H9 (cell line): ENCODE results near the gene PTPRN2. TPM values are rescaled to one million over a fixed set of nuclear protein-coding genes. Genes with fewer than 3 reads are reported as not detected.

ENCODE experiments used
- DNase-seq: peaks from one replicate; pipeline ENCODE4 v3.0.0-alpha.2; 2017
- H2AFZ ChIP-seq: one replicate; pipeline ENCODE4 v1.6.1; 2013; ENCODE audit warnings: mild to moderate bottlenecking, low read length, control low read depth, moderate library complexity
- H2AK5ac ChIP-seq: 2 replicates; pipeline ENCODE4 v1.6.1; 2013; ENCODE audit warnings: low read length, control low read depth, mixed read lengths; ENCODE audit not compliant: insufficient read length
- H2BK120ac ChIP-seq: one replicate; pipeline ENCODE4 v1.6.1; 2013; ENCODE audit warnings: low read depth, mild to moderate bottlenecking, low read length, control low read depth, inconsistent platforms; ENCODE audit not compliant: poor library complexity, severe bottlenecking
- H2BK12ac ChIP-seq: 2 replicates; pipeline ENCODE4 v1.6.1; 2013; ENCODE audit warnings: low read length, control low read depth, mixed read lengths, low read depth; ENCODE audit not compliant: insufficient read length
- H2BK15ac ChIP-seq: 2 replicates; pipeline ENCODE4 v1.6.1; 2013; ENCODE audit warnings: low read depth, low read length, control low read depth
- H2BK20ac ChIP-seq: one replicate; pipeline ENCODE4 v1.6.1; 2013; ENCODE audit warnings: low read depth, mild to moderate bottlenecking, low read length, control low read depth, inconsistent platforms; ENCODE audit not compliant: poor library complexity, severe bottlenecking
- H2BK5ac ChIP-seq: 2 replicates; pipeline ENCODE4 v1.6.1; 2013; ENCODE audit warnings: low read length, control low read depth, mixed read lengths; ENCODE audit not compliant: insufficient read length
- H3K14ac ChIP-seq: 2 replicates; pipeline ENCODE4 v1.6.1; 2013; ENCODE audit warnings: low read length, control low read depth; ENCODE audit not compliant: insufficient read depth
- H3K18ac ChIP-seq: 2 replicates; pipeline ENCODE4 v1.6.1; 2013; ENCODE audit warnings: low read depth, mild to moderate bottlenecking, mixed read lengths, low read length, control low read depth; ENCODE audit not compliant: insufficient read length
- H3K23ac ChIP-seq: 2 replicates; pipeline ENCODE4 v1.6.1; 2013; ENCODE audit warnings: low read length, control low read depth, mixed read lengths, low read depth; ENCODE audit not compliant: insufficient read length
- H3K23me2 ChIP-seq: 2 replicates; pipeline ENCODE4 v1.6.1; 2013; ENCODE audit warnings: low read depth, mild to moderate bottlenecking, mixed read lengths, low read length, control low read depth; ENCODE audit not compliant: insufficient read length, poor library complexity, severe bottlenecking
- H3K27ac ChIP-seq: 2 replicates; pipeline ENCODE4 v1.5.1; 2013; ENCODE audit warnings: low read length, control low read depth, mixed read lengths, low read depth; ENCODE audit not compliant: insufficient read length
- H3K27me3 ChIP-seq: 2 replicates; pipeline ENCODE4 v1.6.1; 2013; ENCODE audit warnings: low read length, control low read depth, inconsistent platforms; ENCODE audit not compliant: insufficient read depth
- H3K4ac ChIP-seq: 2 replicates; pipeline ENCODE4 v1.6.1; 2013; ENCODE audit warnings: low read depth, mild to moderate bottlenecking, control low read depth, inconsistent platforms, low read length, moderate library complexity
- H3K4me1 ChIP-seq: 2 replicates; pipeline ENCODE4 v1.6.1; 2013; ENCODE audit warnings: low read length, control low read depth, inconsistent platforms; ENCODE audit not compliant: insufficient read depth
- H3K4me2 ChIP-seq: 2 replicates; pipeline ENCODE4 v1.6.1; 2013; ENCODE audit warnings: low read length, control low read depth, mixed read lengths; ENCODE audit not compliant: insufficient read length, insufficient read depth
- H3K56ac ChIP-seq: 2 replicates; pipeline ENCODE4 v1.6.1; 2013; ENCODE audit warnings: low read depth, mild to moderate bottlenecking, mixed read lengths, low read length, control low read depth; ENCODE audit not compliant: insufficient read length
- H3K79me1 ChIP-seq: 2 replicates; pipeline ENCODE4 v1.6.1; 2013; ENCODE audit warnings: low read depth, mild to moderate bottlenecking, moderate library complexity, low read length, control low read depth, inconsistent platforms; ENCODE audit not compliant: insufficient read depth, poor library complexity, severe bottlenecking
- H3K79me2 ChIP-seq: 2 replicates; pipeline ENCODE4 v1.6.1; 2013; ENCODE audit warnings: low read length, control low read depth, inconsistent platforms; ENCODE audit not compliant: insufficient read depth
- H3K9ac ChIP-seq: 2 replicates; pipeline ENCODE4 v1.6.1; 2013; ENCODE audit warnings: low read length, control low read depth, mixed read lengths; ENCODE audit not compliant: insufficient read length; ENCODE audit errors: extremely low read depth
- H3K9me3 ChIP-seq: one replicate; pipeline ENCODE4 v1.6.1; 2013; ENCODE audit warnings: low read depth, low read length, inconsistent platforms; ENCODE audit not compliant: control insufficient read depth
- H3T11ph ChIP-seq: one replicate; pipeline ENCODE4 v1.6.1; 2013; ENCODE audit warnings: mild to moderate bottlenecking, low read length, control low read depth, inconsistent platforms
- H4K20me1 ChIP-seq: one replicate; pipeline ENCODE4 v1.6.1; 2013; ENCODE audit not compliant: control insufficient read depth, insufficient read length, insufficient read depth
- H4K5ac ChIP-seq: 2 replicates; pipeline ENCODE4 v1.6.1; 2013; ENCODE audit warnings: low read depth, mild to moderate bottlenecking, mixed read lengths, low read length, control low read depth; ENCODE audit not compliant: insufficient read length
- H4K8ac ChIP-seq: replicated peaks from 2 replicates; pipeline ENCODE4 v1.6.1; 2013; ENCODE audit warnings: low read length, control low read depth, mixed read lengths, low read depth; ENCODE audit not compliant: insufficient read length
- H4K91ac ChIP-seq: 2 replicates; pipeline ENCODE4 v1.6.1; 2013; ENCODE audit warnings: low read depth, mild to moderate bottlenecking, moderate library complexity, mixed read lengths, low read length, control low read depth; ENCODE audit not compliant: insufficient read length
- H3K27ac Mint-ChIP-seq, 3 experiments: 2 replicates in 2 of 3; 3 replicates in 1 of 3; pipeline ENCODE4 v1.8.0; 2020 to 2021; ENCODE audit warnings: mixed read lengths in 3 of 3, mild to moderate bottlenecking in 1 of 3, moderate library complexity in 1 of 3
- H3K27me3 Mint-ChIP-seq: 2 replicates; pipeline ENCODE4 v1.8.0; 2021; ENCODE audit warnings: low read depth, mild to moderate bottlenecking, moderate library complexity, mixed read lengths
- H3K36me3 Mint-ChIP-seq, 3 experiments: 2 replicates in 2 of 3; 3 replicates in 1 of 3; pipeline ENCODE4 v1.8.0; 2020 to 2021; ENCODE audit warnings: low read depth in 3 of 3, mixed read lengths in 3 of 3; ENCODE audit not compliant: insufficient read depth in 1 of 3
- H3K4me1 Mint-ChIP-seq, 2 experiments: 2 replicates each; pipeline ENCODE4 v1.8.0; 2020; ENCODE audit warnings: mixed read lengths in 2 of 2
- H3K4me3 Mint-ChIP-seq, 2 experiments: 2 replicates in 1 of 2; 3 replicates in 1 of 2; pipeline ENCODE4 v1.8.0; 2020 to 2021; ENCODE audit warnings: mild to moderate bottlenecking in 2 of 2, mixed read lengths in 2 of 2, moderate library complexity in 1 of 2
- H3K9me3 Mint-ChIP-seq, 2 experiments: 2 replicates in 1 of 2; 3 replicates in 1 of 2; pipeline ENCODE4 v1.8.0; 2020; ENCODE audit warnings: mild to moderate bottlenecking in 2 of 2, mixed read lengths in 2 of 2, moderate library complexity in 1 of 2
- whole genome bisulfite sequencing: extraction: QIAGEN DNeasy Blood & Tissue Kit; methylation state at CpG from one replicate; pipeline ENCODE4 v1.1.7; 2013; ENCODE audit warnings: missing lambda C conversion rate, low lambda C conversion rate, mixed read lengths; ENCODE audit not compliant: insufficient read length; ENCODE audit errors: extremely low coverage; 5-methylcytosine and 5-hydroxymethylcytosine counted together
- total RNA-seq: library from RNA; stranded (reverse); gene quantifications from 2 replicates; pipeline ENCODE4 v1.2.1, GENCODE V29; 2021
- TF ChIP-seq, protein P1 (sequence below): fragments of 200-600 bp; sonication (generic); conservative IDR thresholded peaks from 3 replicates; pipeline ENCODE4 v1.8.0; 2021; ENCODE audit warnings: antibody characterized with exemption, mild to moderate bottlenecking

PTPRN2 gene
- total RNA-seq, 1 experiment from 2014 or later, result 5.2 TPM

DNA sequence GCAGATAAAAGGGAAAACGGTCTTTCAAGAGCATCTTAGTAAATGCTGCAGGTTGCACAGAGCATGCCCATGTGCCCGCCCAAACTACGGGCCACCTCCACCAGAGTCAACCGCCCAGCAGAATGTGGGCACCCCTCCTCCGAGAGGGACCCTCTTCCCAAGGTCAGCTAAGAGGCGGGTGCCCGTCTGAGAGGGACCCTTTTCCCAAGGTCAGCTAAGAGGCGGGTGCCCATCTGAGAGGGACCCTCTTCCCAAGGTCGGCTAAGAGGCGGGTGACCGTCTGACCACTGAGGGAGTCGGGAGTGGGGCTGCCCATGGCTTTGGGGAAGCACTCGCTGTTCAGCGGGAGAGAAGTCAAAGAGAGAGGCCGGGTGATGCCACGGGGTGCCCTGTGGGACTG lies 113.1 kb downstream of the PTPRN2 start:
- Mint-ChIP-seq H3K27me3 (peaks cover 3% of the 10 kb centered on the region; the same call in 1 of the 2 replicates), H3K9me3 (no peaks in the 10 kb centered on the region), H3K4me3 (no peak overlapping the region), H3K36me3 (no peaks in the 10 kb centered on the region), H3K4me1 (peaks cover 65 to 70% of the 10 kb centered on the region in 2 experiments), H3K27ac (no peak overlapping the region)
- no peak overlapping the region for H3K4me2 ChIP-seq
- H3K9me3 ChIP-seq, result no peaks in the 10 kb centered on the region
- H3K14ac ChIP-seq, result no peak overlapping the region
- no peak overlapping the region for H4K5ac ChIP-seq
- TF ChIP-seq, protein P1, sequence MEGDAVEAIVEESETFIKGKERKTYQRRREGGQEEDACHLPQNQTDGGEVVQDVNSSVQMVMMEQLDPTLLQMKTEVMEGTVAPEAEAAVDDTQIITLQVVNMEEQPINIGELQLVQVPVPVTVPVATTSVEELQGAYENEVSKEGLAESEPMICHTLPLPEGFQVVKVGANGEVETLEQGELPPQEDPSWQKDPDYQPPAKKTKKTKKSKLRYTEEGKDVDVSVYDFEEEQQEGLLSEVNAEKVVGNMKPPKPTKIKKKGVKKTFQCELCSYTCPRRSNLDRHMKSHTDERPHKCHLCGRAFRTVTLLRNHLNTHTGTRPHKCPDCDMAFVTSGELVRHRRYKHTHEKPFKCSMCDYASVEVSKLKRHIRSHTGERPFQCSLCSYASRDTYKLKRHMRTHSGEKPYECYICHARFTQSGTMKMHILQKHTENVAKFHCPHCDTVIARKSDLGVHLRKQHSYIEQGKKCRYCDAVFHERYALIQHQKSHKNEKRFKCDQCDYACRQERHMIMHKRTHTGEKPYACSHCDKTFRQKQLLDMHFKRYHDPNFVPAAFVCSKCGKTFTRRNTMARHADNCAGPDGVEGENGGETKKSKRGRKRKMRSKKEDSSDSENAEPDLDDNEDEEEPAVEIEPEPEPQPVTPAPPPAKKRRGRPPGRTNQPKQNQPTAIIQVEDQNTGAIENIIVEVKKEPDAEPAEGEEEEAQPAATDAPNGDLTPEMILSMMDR, result no peak
- no peaks in the 10 kb centered on the region for H3K23me2 ChIP-seq
- H3T11ph ChIP-seq, result no peak overlapping the region
- H2BK20ac ChIP-seq, result no peak overlapping the region
- no peak overlapping the region for H3K18ac ChIP-seq
- no peak overlapping the region for H3K27ac ChIP-seq
- no peak overlapping the region for H2BK12ac ChIP-seq
- no peak overlapping the region for H2BK5ac ChIP-seq
- no peak overlapping the region for H4K8ac ChIP-seq
- no CpG with 5 or more reads among the region's 16 CpGs for WGBS
- no peaks in the 10 kb centered on the region for H4K20me1 ChIP-seq
- no peak overlapping the region for H3K4ac ChIP-seq
- no peak for DNase-seq
- H3K9ac ChIP-seq, result no peak overlapping the region
- no peaks in the 10 kb centered on the region for H3K27me3 ChIP-seq
- no peak overlapping the region for H3K23ac ChIP-seq
- H3K4me1 ChIP-seq, result peaks cover 12% of the 10 kb centered on the region; the same call in 1 of the 2 replicates
- H3K79me2 ChIP-seq, result no peaks in the 10 kb centered on the region
- no peak overlapping the region for H4K91ac ChIP-seq
- no peaks in the 10 kb centered on the region for H3K79me1 ChIP-seq
- H2AFZ ChIP-seq, result no peak overlapping the region
- no peak overlapping the region for H2BK120ac ChIP-seq
- no peak overlapping the region for H2AK5ac ChIP-seq
- H2BK15ac ChIP-seq, result no peak overlapping the region
- H3K56ac ChIP-seq, result no peak overlapping the region
